Progenitor cell of endocrine pancreas (in vitro differentiated cells): Measurements from ENCODE around the gene MCM5. TPM values are rescaled to one million over a fixed set of nuclear protein-coding genes. Genes with fewer than 3 reads are reported as not detected.
A peak's percentile ranks its signal among the peaks of the same experiment; 100 is the strongest.

Experiments
- DNase-seq: peaks from one replicate; pipeline ENCODE4 v3.0.0; 2021; ENCODE audit warnings: low spot score; ENCODE audit not compliant: unreplicated experiment
- H3K27ac Mint-ChIP-seq: 2 replicates; pipeline ENCODE4 v1.8.0; 2021; ENCODE audit warnings: mild to moderate bottlenecking, moderate library complexity, mixed read lengths
- H3K27me3 Mint-ChIP-seq: 2 replicates; pipeline ENCODE4 v1.8.0; 2021; ENCODE audit warnings: mixed read lengths
- H3K36me3 Mint-ChIP-seq: 2 replicates; pipeline ENCODE4 v1.8.0; 2022; ENCODE audit warnings: mixed read lengths; ENCODE audit not compliant: insufficient read depth
- H3K4me1 Mint-ChIP-seq: 2 replicates; pipeline ENCODE4 v1.8.0; 2021; ENCODE audit warnings: low read depth, mixed read lengths
- H3K4me3 Mint-ChIP-seq: 2 replicates; pipeline ENCODE4 v1.8.0; 2021; ENCODE audit warnings: low read depth, mild to moderate bottlenecking, moderate library complexity, mixed read lengths
- H3K9me3 Mint-ChIP-seq: 2 replicates; pipeline ENCODE4 v1.8.0; 2021; ENCODE audit warnings: low read depth, mixed read lengths
- total RNA-seq: library from RNA; stranded (reverse); gene quantifications from 2 replicates; pipeline ENCODE4 v1.2.1, GENCODE V29; 2021
- TF ChIP-seq, protein P1 (sequence below): fragments of 200-600 bp; sonication (generic); IDR thresholded peaks from one replicate; pipeline ENCODE4 v1.5.0; 2021; ENCODE audit warnings: antibody characterized with exemption, mild to moderate bottlenecking; ENCODE audit not compliant: unreplicated experiment

The MCM5 gene
- total RNA-seq, 1 donor from 2014 or later: 92.8 TPM

- H3K27ac Mint-ChIP-seq: peak overlapping the region; percentile 67
- peaks cover 47% of the 10 kb centered on the region for H3K4me1 Mint-ChIP-seq
- TF ChIP-seq, protein P1, sequence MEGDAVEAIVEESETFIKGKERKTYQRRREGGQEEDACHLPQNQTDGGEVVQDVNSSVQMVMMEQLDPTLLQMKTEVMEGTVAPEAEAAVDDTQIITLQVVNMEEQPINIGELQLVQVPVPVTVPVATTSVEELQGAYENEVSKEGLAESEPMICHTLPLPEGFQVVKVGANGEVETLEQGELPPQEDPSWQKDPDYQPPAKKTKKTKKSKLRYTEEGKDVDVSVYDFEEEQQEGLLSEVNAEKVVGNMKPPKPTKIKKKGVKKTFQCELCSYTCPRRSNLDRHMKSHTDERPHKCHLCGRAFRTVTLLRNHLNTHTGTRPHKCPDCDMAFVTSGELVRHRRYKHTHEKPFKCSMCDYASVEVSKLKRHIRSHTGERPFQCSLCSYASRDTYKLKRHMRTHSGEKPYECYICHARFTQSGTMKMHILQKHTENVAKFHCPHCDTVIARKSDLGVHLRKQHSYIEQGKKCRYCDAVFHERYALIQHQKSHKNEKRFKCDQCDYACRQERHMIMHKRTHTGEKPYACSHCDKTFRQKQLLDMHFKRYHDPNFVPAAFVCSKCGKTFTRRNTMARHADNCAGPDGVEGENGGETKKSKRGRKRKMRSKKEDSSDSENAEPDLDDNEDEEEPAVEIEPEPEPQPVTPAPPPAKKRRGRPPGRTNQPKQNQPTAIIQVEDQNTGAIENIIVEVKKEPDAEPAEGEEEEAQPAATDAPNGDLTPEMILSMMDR: no peak
- H3K9me3 Mint-ChIP-seq: no peaks in the 10 kb centered on the region
- peaks cover 2% of the 10 kb centered on the region for H3K36me3 Mint-ChIP-seq
- DNase-seq: no peak
- H3K27me3 Mint-ChIP-seq: no peaks in the 10 kb centered on the region
- H3K4me3 Mint-ChIP-seq: no peak overlapping the region
These were observed 24.4 kb upstream of the MCM5 start for GRCh38 chr22:35375526-35375925.

- DNase-seq: peak; percentile 75
- Mint-ChIP-seq H3K36me3 (peaks cover under 1% of the 10 kb centered on the region), H3K9me3 (no peaks in the 10 kb centered on the region), H3K27me3 (no peaks in the 10 kb centered on the region), H3K4me3 (no peak overlapping the region), H3K27ac (peak overlapping the region; percentile 96), H3K4me1 (peaks cover 52% of the 10 kb centered on the region)
- TF ChIP-seq, protein P1: no peak
These were observed 23.0 kb upstream of the MCM5 start for GRCh38 chr22:35376728-35377472.

GRCh38 chr22:35377735-35378134, 22.2 kb upstream of the MCM5 start:
- H3K4me3 Mint-ChIP-seq: no peak overlapping the region
- no peaks in the 10 kb centered on the region for H3K36me3 Mint-ChIP-seq
- H3K27ac Mint-ChIP-seq: peak overlapping the region; percentile 96
- no peaks in the 10 kb centered on the region for H3K9me3 Mint-ChIP-seq
- DNase-seq: no peak
- TF ChIP-seq, protein P1: no peak
- peaks cover 47% of the 10 kb centered on the region for H3K4me1 Mint-ChIP-seq
- H3K27me3 Mint-ChIP-seq: no peaks in the 10 kb centered on the region

- peak overlapping the region; percentile 44 for H3K4me3 Mint-ChIP-seq
- no peaks in the 10 kb centered on the region for H3K9me3 Mint-ChIP-seq
- no peaks in the 10 kb centered on the region for H3K27me3 Mint-ChIP-seq
- DNase-seq: no peak
- peaks cover 47% of the 10 kb centered on the region for H3K4me1 Mint-ChIP-seq
- TF ChIP-seq, protein P1: no peak
- H3K36me3 Mint-ChIP-seq: no peaks in the 10 kb centered on the region
- peak overlapping the region; percentile 92 for H3K27ac Mint-ChIP-seq
These were observed 21.3 kb upstream of the MCM5 start for GRCh38 chr22:35378621-35379020.

DNA sequence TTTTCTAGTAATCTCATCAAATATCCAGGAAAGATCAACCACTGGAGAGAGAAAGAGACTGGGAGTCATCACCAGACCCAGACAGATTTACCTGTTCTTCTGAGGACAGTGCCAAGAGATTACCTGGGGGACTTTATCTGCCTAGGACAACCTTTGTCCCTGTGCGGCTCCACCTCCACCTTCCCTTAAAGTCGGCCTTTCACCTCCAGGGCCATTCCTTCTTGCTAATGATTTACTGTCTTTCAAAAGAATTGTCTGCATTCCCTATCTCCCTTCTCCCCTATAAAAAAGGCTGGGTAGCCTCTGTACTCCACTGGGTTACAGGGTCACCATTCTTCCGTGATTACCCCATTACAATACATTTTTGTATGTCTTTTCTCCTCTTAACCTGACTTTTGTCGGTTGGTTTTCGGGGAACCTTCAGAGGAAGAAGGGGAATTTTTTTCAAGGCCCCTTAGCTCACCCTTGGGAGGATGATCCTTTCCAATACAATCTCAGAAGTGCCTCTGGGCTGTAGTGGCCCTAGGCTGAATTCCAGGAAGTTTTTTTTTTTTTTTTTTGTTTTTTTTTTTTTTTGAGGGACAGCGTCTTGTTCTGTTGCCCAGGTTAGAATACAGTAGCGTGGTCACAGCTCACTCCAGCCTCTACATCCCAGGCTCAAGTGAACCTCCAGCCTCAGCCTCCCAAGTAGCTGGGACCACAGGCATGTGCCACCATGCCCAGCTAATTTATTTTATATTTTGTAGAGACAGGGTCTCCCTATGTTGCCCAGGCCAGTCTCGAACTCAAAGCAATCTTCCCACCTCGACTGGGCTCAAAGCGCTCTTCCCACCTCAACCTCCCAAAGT, 20.6 kb upstream of the MCM5 start:
- TF ChIP-seq, protein P1: no peak
- Mint-ChIP-seq H3K4me3 (peak overlapping the region; percentile 44), H3K27me3 (no peaks in the 10 kb centered on the region), H3K36me3 (no peaks in the 10 kb centered on the region), H3K4me1 (peaks cover 45% of the 10 kb centered on the region), H3K9me3 (no peaks in the 10 kb centered on the region), H3K27ac (peak overlapping the region; percentile 92)
- no peak for DNase-seq
